ENCODE measurements around the gene PXDN. TPM values are rescaled to one million over a fixed set of nuclear protein-coding genes. Genes with fewer than 3 reads are reported as not detected.

The PXDN gene
- total and polyA plus RNA-seq, 9 of the 15 experiments (the other 6 are each of a cell fraction or from before 2014, with no cell fraction given) = 0.49 TPM; not detected in 8

DNA sequence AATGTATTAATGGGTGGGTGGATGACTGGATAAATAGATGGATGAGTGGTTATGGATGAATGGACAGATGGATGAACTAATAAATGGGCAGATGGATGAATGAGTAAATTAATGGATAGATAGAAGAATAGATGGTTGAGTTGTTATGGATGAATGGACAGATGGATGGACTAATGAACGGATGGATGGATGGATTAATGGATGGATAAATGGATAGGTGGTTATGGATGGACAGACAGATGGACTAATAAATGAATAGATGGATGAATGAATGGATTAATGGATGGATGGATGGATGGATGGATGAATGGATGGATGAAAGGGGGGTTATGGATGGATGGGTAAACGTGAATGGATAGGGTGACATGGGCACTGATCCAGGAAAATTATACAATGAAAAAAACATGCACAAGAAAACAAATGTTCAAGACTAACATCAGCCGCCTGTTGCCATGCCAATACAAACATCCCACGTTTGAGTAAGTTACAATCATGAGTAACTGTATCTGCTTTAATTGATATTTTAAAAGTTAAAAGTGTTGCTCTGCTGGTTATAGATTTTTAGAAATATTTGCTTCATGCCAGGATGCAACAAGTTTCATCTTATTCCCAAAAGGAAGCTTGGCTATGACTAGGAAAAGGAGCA is 20.8 kb downstream of the PXDN start:
- Histone ChIP-seq H3K4me1 (replicated peaks in 1 of 2; ENCODE audit: control insufficient read depth in 2 of 2, insufficient read depth in 2 of 2, low read length in 2 of 2) (no peaks in the 10 kb centered on the region), H4K20me1 (replicated peaks; ENCODE audit: control insufficient read depth, insufficient read depth, low read length) (no peaks in the 10 kb centered on the region), H3K9me1 (ENCODE audit: control insufficient read depth, insufficient read depth, low read length) (no peaks in the 10 kb centered on the region), H3K4me2 (ENCODE audit: insufficient read depth, low read length) (no peak overlapping the region), H3K79me2 (ENCODE audit: control insufficient read depth, insufficient read depth, low read length) (no peaks in the 10 kb centered on the region), H3K9ac (ENCODE audit: insufficient read depth in 1 of 2, low read depth in 2 of 2, low read length in 2 of 2) (no peak overlapping the region), H3K27me3 (ENCODE audit: control insufficient read depth in 2 of 2, insufficient read depth in 2 of 2, low read length in 2 of 2) (peaks cover 1 to 15% of the 10 kb centered on the region in 2 experiments; a peak in 3 of 5 replicates), H3K4me3 (no peak overlapping the region), H3K36me3 (ENCODE audit: control insufficient read depth, insufficient read depth, low read length) (no peaks in the 10 kb centered on the region), H3K27ac (ENCODE audit: extremely low read depth, low read depth, low read length) (no peak overlapping the region), H2AFZ (ENCODE audit: low read depth, low read length) (no peak overlapping the region), H3K9me3 (replicated peaks; ENCODE audit: control insufficient read depth, insufficient read depth, low read depth, low read length) (no peaks in the 10 kb centered on the region)
- FAIRE-seq = no peak
- no TSS peak for BruUV-seq (replicated peaks)
- in situ Hi-C loops (cut with MboI) = no loop called here
- WGBS (ENCODE audit: insufficient coverage, low coverage, missing lambda C conversion rate) = 0% methylated on average over 4 of the region's 4 CpGs
- TF ChIP-seq NELFE (IDR thresholded peaks at IDR 0.05; ENCODE audit: insufficient read depth, insufficient read length) (no peak), ZNF699 (CRISPR knock-in tag; IDR thresholded peaks at IDR 0.05; ENCODE audit: insufficient replicate concordance) (no peak), CXXC5 (CRISPR knock-in tag; IDR thresholded peaks at IDR 0.05) (no peak), CAMTA2 (CRISPR knock-in tag; conservative IDR thresholded peaks at IDR 0.05) (no peak), TEAD4 (IDR thresholded peaks at IDR 0.05; ENCODE audit: low read length) (no peak), TEAD4 (CRISPR knock-in tag; IDR thresholded peaks at IDR 0.05; ENCODE audit: borderline replicate concordance) (no peak), ZNF507 (tag; conservative IDR thresholded peaks at IDR 0.05) (no peak), KDM1A (IDR thresholded peaks at IDR 0.05) (no peak), POLR2H (tag; IDR thresholded peaks at IDR 0.05; ENCODE audit: low read depth) (no peak), SMAD4 (CRISPR knock-in tag; conservative IDR thresholded peaks at IDR 0.05) (no peak), KLF13 (tag; IDR thresholded peaks at IDR 0.05; ENCODE audit: borderline replicate concordance, low read depth) (no peak), MCM7 (IDR thresholded peaks at IDR 0.05) (no peak), ERF (CRISPR knock-in tag; IDR thresholded peaks at IDR 0.05) (no peak), E2F3 (CRISPR knock-in tag; IDR thresholded peaks at IDR 0.05) (no peak), GTF2F1 (IDR thresholded peaks at IDR 0.05; ENCODE audit: low read depth, low read length) (no peak), RFX5 (IDR thresholded peaks at IDR 0.05; ENCODE audit: low read depth, low read length) (no peak), TAF15 (IDR thresholded peaks at IDR 0.05; ENCODE audit: low read depth, low read length) (no peak), POLR2B (IDR thresholded peaks at IDR 0.05; ENCODE audit: low read depth, partially characterized antibody) (no peak), SMARCA4 (IDR thresholded peaks at IDR 0.05) (no peak), CC2D1A (IDR thresholded peaks at IDR 0.05) (no peak)
- intact Hi-C loops (cut with micrococcal nuclease) = no loop called here
- DNase-seq (ENCODE audit: extremely low read depth in 1 of 4, low spot score in 3 of 4) = no peak
- ATAC-seq = no peak
- CTCF ChIA-PET (ENCODE audit: low intra/inter-chr PET ratio) = no interaction called here
- POLR2A ChIA-PET = no interaction called here

All from K562 (cell line).